HTR-8/SVneo (cell line): ENCODE measurements around the gene HM13.
A peak's percentile ranks its signal among the peaks of the same experiment; 100 is the strongest.
"Not testable (repeated sequence)": the region's sequence is repeated elsewhere in the genome, so short reads cannot be mapped to it uniquely, and the experiment has no call there.

Source experiments
- DNase-seq: peaks from one replicate; pipeline ENCODE4 v3.0.0; 2011; ENCODE audit warnings: low spot score, mixed read lengths; ENCODE audit not compliant: insufficient read length
- FAIRE-seq: peaks from 2 replicates; lab custom pipeline; 2011; peaks lifted over from hg19 to GRCh38; lab: Jason Lieb, UNC

HM13 gene

GRCh38 chr20:31497838-31498540 lies 16.3 kb upstream of the HM13 start:
- DNase-seq (no peak), FAIRE-seq (no peak)

- FAIRE-seq: no peak
- no peak for DNase-seq
Measured at GRCh38 chr20:31500527-31500926, 13.7 kb upstream of the HM13 start.

GRCh38 chr20:31502884-31503673 lies 11.2 kb upstream of the HM13 start:
- DNase-seq (peak; percentile 78), FAIRE-seq (peak; percentile 71)

GRCh38 chr20:31505903-31506302 lies 8.3 kb upstream of the HM13 start:
- DNase-seq (no peak), FAIRE-seq (no peak)

GRCh38 chr20:31508517-31509244 lies 5.6 kb upstream of the HM13 start:
- FAIRE-seq: peak; percentile 52
- DNase-seq: no peak

- no peak for DNase-seq
- FAIRE-seq: no peak
Measured at GRCh38 chr20:31515072-31515774, 981 bp downstream of the HM13 start.

GRCh38 chr20:31515775-31516107 lies 1.5 kb downstream of the HM13 start:
- FAIRE-seq (no peak), DNase-seq (no peak)

- FAIRE-seq (no peak), DNase-seq (no peak)
Measured at GRCh38 chr20:31516166-31516565, 1.9 kb downstream of the HM13 start.

GRCh38 chr20:31516651-31517050 lies 2.4 kb downstream of the HM13 start:
- DNase-seq (no peak), FAIRE-seq (no peak)

- FAIRE-seq: no peak
- peak; percentile 35 for DNase-seq
Measured at GRCh38 chr20:31517373-31517772, 3.1 kb downstream of the HM13 start.

- not testable (repeated sequence) for DNase-seq, FAIRE-seq
Measured at GRCh38 chr20:31521267-31521666, 7.0 kb downstream of the HM13 start.

- FAIRE-seq (no peak), DNase-seq (no peak)
Measured at GRCh38 chr20:31522731-31523130, 8.5 kb downstream of the HM13 start.

- FAIRE-seq (no peak), DNase-seq (no peak)
Measured at GRCh38 chr20:31523361-31524283, 9.4 kb downstream of the HM13 start.

GRCh38 chr20:31527266-31527665 lies 13.0 kb downstream of the HM13 start:
- no peak for FAIRE-seq
- no peak for DNase-seq

- DNase-seq (no peak), FAIRE-seq (no peak)
Measured at GRCh38 chr20:31535298-31535697, 21.1 kb downstream of the HM13 start.

- FAIRE-seq (no peak), DNase-seq (no peak)
Measured at GRCh38 chr20:31536575-31536974, 22.3 kb downstream of the HM13 start.

- DNase-seq: no peak
- FAIRE-seq: no peak
Measured at GRCh38 chr20:31537116-31537871, 23.1 kb downstream of the HM13 start.

- FAIRE-seq: no peak
- no peak for DNase-seq
Measured at GRCh38 chr20:31537890-31538289, 23.6 kb downstream of the HM13 start.

- FAIRE-seq: no peak
- DNase-seq: no peak
Measured at GRCh38 chr20:31538326-31538725, 24.1 kb downstream of the HM13 start.
